Measurements from ENCODE around the gene EVA1A. TPM values are rescaled to one million over a fixed set of nuclear protein-coding genes. Genes with fewer than 3 reads are reported as not detected.

The EVA1A gene
- total RNA-seq, 4 donors from 2014 or later = 0.16 to 2.4 (median 0.82) TPM

DNA sequence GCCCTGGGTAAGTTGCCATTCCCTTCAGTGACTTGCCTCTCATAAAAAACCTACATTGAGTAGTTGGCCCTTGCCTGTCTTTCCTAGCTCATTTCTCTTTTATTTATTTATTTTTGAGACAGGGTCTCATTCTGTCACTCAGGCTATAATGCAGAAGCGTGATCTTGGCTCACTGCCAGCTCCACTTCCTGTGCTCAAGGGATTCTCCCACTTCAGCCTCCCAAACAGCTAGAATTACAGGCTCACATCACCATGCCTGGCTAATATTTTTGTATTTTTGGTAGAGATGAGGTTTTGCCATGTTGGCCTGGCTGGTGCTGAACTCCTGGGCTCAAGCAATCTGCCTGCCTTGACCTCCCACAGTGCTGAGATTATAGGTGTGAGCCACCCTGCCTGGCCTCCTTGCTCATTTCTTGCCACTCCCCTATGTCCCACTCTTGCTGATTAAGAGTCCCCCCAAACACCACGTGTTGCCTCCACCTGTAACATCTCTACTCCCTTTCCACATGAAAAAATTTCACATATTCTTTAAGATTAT is 12.6 kb downstream of the EVA1A start:
- ATAC-seq = no peak
- H3K36me3 ChIP-seq = no peaks in the 10 kb centered on the region
- no peaks in the 10 kb centered on the region for H3K9me3 ChIP-seq
- no peak for DNase-seq
- in situ Hi-C loops (cut with MboI; ENCODE audit: low sequenced_read_pairs in 4 of 4) = no loop called here
- H3K27ac ChIP-seq = no peak overlapping the region
- intact Hi-C loops (cut with DNase I; ENCODE audit: low total_unique reads) = no loop called here
- no peak overlapping the region for H3K4me3 ChIP-seq
- H3K4me1 ChIP-seq = no peaks in the 10 kb centered on the region
- H3K27me3 ChIP-seq = no peaks in the 10 kb centered on the region
- TF ChIP-seq POLR2A (IDR thresholded peaks at IDR 0.05) = no peak
- TF ChIP-seq, protein P1, sequence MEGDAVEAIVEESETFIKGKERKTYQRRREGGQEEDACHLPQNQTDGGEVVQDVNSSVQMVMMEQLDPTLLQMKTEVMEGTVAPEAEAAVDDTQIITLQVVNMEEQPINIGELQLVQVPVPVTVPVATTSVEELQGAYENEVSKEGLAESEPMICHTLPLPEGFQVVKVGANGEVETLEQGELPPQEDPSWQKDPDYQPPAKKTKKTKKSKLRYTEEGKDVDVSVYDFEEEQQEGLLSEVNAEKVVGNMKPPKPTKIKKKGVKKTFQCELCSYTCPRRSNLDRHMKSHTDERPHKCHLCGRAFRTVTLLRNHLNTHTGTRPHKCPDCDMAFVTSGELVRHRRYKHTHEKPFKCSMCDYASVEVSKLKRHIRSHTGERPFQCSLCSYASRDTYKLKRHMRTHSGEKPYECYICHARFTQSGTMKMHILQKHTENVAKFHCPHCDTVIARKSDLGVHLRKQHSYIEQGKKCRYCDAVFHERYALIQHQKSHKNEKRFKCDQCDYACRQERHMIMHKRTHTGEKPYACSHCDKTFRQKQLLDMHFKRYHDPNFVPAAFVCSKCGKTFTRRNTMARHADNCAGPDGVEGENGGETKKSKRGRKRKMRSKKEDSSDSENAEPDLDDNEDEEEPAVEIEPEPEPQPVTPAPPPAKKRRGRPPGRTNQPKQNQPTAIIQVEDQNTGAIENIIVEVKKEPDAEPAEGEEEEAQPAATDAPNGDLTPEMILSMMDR (IDR thresholded peaks at IDR 0.05 in 4 of 5, conservative IDR thresholded peaks at IDR 0.05 in 1 of 5) = no peak

DNA sequence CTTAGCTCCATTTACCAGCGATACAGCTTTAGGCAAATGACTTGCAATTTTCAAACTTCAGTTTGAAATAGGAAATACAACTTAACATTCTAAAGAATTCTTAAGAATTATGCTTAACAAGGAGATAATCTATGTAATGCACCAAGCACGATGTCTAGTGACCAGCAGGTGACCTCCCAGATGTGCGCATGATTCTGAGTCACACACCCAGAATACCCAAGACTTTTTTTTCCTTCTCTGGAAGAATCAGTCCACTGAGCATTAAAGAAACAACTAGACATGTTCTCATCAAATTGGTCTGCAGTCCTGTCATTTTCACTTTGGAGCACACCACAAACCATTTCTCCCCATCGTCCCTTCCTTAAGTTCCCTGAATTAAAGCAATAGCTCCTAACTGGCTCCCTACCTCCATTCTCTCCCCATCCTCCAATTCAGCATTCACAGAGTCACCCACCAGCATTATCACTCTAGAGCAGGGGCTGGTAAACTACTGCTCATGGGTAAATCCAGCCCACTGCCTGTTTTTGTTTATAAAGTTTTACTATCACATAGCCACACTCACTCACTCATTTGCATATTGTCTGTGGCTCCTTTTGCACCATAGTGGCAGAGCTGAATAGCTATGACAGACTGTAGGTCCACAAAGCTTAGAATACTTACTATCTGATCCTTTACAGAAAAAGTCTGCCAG is 13.2 kb downstream of the EVA1A start:
- in situ Hi-C loops (cut with MboI; ENCODE audit: low sequenced_read_pairs in 4 of 4) (no loop called here), intact Hi-C loops (cut with DNase I; ENCODE audit: low total_unique reads) (no loop called here)
- no peak overlapping the region for H3K4me3 ChIP-seq
- H3K4me1 ChIP-seq = no peaks in the 10 kb centered on the region
- TF ChIP-seq, protein P1 (IDR thresholded peaks at IDR 0.05 in 4 of 5, conservative IDR thresholded peaks at IDR 0.05 in 1 of 5) = no peak
- no peak for TF ChIP-seq POLR2A (IDR thresholded peaks at IDR 0.05)
- no peaks in the 10 kb centered on the region for H3K36me3 ChIP-seq
- H3K9me3 ChIP-seq = no peaks in the 10 kb centered on the region
- no peak for ATAC-seq
- no peaks in the 10 kb centered on the region for H3K27me3 ChIP-seq
- H3K27ac ChIP-seq = no peak overlapping the region
- no peak for DNase-seq

DNA sequence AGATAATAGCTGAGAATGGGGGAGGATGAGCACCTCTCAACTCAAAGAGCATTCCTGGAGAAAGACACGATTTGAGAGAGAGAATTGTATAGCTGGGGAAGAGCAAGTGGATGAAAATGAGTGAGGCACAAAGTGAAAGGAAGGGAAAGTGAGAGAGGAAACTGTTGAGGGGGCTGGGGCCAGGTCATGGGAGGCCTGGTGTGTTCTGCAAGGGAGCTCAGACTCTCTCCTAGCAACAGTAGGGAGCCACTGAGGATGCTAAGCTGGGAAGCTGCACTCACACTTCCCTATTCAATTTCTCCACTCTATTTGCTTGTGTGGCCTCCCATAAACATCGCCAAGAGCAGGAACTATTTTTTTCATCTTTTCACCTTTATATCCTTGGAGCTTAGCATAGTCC is 14.8 kb downstream of the EVA1A start:
- ATAC-seq = no peak
- Histone ChIP-seq H3K27me3 (no peaks in the 10 kb centered on the region), H3K36me3 (no peaks in the 10 kb centered on the region), H3K4me1 (no peaks in the 10 kb centered on the region), H3K9me3 (no peaks in the 10 kb centered on the region), H3K4me3 (no peak overlapping the region), H3K27ac (no peak overlapping the region)
- no peak for DNase-seq
- intact Hi-C loops (cut with DNase I; ENCODE audit: low total_unique reads) = no loop called here
- TF ChIP-seq, protein P1 (IDR thresholded peaks at IDR 0.05 in 4 of 5, conservative IDR thresholded peaks at IDR 0.05 in 1 of 5) = no peak
- TF ChIP-seq POLR2A (IDR thresholded peaks at IDR 0.05) = no peak
- in situ Hi-C loops (cut with MboI; ENCODE audit: low sequenced_read_pairs in 4 of 4) = no loop called here

DNA sequence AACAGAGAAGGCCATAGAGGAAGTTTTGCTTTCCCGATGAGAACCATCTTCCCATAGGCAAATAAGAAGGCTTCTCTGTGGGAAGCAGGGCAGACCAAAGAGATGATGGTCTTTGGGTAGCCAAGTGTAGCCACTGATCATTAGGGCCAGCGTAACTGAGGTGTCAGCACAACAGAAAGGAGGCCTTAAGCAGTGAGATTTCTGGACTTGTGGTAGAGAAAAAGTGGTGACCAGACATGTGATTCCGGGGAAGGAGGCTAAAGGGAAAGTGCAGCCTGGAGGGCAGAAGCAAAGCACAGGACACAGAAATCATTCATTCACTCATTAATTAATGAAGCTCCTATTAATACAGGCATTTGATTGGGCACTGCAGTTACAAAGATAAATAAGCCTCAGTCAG is 15.4 kb downstream of the EVA1A start:
- Histone ChIP-seq H3K27me3 (no peaks in the 10 kb centered on the region), H3K27ac (no peak overlapping the region), H3K4me3 (no peak overlapping the region), H3K4me1 (no peaks in the 10 kb centered on the region), H3K9me3 (no peaks in the 10 kb centered on the region), H3K36me3 (no peaks in the 10 kb centered on the region)
- in situ Hi-C loops (cut with MboI; ENCODE audit: low sequenced_read_pairs in 4 of 4) (no loop called here), intact Hi-C loops (cut with DNase I; ENCODE audit: low total_unique reads) (no loop called here)
- DNase-seq (no peak), ATAC-seq (no peak)
- no peak for TF ChIP-seq POLR2A (IDR thresholded peaks at IDR 0.05)
- TF ChIP-seq, protein P1 (IDR thresholded peaks at IDR 0.05 in 4 of 5, conservative IDR thresholded peaks at IDR 0.05 in 1 of 5) = no peak
